Fibroblast of the aortic adventitia (primary cell): ENCODE measurements around the gene FMNL2. TPM values are rescaled to one million over a fixed set of nuclear protein-coding genes. Genes with fewer than 3 reads are reported as not detected.

ENCODE experiments used
- DNase-seq: peaks from one replicate; pipeline ENCODE4 v3.0.0-alpha.2; 2010; ENCODE audit warnings: low read depth
- H3K4me3 ChIP-seq: 2 replicates; pipeline ENCODE4 v1.5.1; 2011; ENCODE audit warnings: low read depth, mild to moderate bottlenecking, control low read depth, low read length, moderate library complexity
- total RNA-seq: library from RNA; depleted of rRNA; stranded (reverse); fragments of >200 nt; gene quantifications from 2 replicates; pipeline ENCODE4 v1.2.3, GENCODE V29; 2012; ENCODE audit warnings: low replicate concordance
- TF ChIP-seq, protein P1 (sequence below): IDR thresholded peaks from 2 replicates; pipeline ENCODE4 v1.5.1; 2011; ENCODE audit warnings: mild to moderate bottlenecking, low read length, control low read depth, inconsistent platforms; ENCODE audit not compliant: insufficient read depth

FMNL2 gene
- total RNA-seq, 1 donor, result 23.6 TPM

- TF ChIP-seq, protein P1, sequence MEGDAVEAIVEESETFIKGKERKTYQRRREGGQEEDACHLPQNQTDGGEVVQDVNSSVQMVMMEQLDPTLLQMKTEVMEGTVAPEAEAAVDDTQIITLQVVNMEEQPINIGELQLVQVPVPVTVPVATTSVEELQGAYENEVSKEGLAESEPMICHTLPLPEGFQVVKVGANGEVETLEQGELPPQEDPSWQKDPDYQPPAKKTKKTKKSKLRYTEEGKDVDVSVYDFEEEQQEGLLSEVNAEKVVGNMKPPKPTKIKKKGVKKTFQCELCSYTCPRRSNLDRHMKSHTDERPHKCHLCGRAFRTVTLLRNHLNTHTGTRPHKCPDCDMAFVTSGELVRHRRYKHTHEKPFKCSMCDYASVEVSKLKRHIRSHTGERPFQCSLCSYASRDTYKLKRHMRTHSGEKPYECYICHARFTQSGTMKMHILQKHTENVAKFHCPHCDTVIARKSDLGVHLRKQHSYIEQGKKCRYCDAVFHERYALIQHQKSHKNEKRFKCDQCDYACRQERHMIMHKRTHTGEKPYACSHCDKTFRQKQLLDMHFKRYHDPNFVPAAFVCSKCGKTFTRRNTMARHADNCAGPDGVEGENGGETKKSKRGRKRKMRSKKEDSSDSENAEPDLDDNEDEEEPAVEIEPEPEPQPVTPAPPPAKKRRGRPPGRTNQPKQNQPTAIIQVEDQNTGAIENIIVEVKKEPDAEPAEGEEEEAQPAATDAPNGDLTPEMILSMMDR, result no peak
- no peak for DNase-seq
Measured at GRCh38 chr2:152447897-152448296, 112.9 kb downstream of the FMNL2 start.

GRCh38 chr2:152448606-152449005, 113.6 kb downstream of the FMNL2 start:
- TF ChIP-seq, protein P1, result no peak

More at GRCh38 chr2:152447897-152448296, 112.9 kb downstream of the FMNL2 start:
- H3K4me3 ChIP-seq, result no peak overlapping the region

DNA sequence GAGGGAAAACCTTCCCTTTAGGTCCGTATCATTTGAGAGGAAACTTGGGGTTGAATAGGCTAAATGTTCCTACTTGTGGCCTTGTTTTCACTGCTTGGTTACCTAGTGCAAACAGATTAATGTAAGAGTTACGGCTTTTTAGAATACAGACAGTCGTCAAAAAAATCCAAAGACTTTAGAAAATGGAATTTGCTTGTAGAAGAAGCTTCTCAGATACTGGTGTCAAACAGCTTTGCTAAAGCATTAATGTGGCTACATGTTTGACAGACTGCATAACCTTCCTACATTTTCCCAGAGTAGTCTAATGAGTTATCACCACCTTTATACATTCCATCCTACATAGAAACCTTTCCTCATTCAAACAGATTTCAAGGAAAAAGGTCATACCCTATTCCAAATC, 114.6 kb downstream of the FMNL2 start:
- TF ChIP-seq, protein P1, result no peak

More at GRCh38 chr2:152448606-152449005, 113.6 kb downstream of the FMNL2 start:
- no peak for DNase-seq
- no peak overlapping the region for H3K4me3 ChIP-seq

DNA sequence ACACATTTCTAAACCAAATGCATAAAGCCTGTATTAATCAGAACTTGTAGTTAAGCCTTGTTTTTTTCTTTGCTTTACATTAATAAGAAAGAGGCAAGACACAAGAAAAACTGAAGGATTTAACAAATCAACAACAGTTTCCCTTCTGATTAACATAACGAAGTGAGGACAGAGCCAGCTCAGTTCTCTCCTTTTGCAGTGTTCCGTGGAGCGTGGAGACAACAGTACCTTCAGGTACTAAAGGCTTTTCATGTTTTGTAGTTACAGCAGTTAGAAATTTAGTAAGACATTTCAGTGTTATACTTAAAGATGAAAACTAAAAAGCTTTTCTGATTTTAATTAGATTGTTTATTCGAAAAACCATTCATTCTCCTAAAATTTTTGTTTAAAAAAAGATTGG, 115.2 kb downstream of the FMNL2 start:
- TF ChIP-seq, protein P1, result no peak
- no peak for DNase-seq
- H3K4me3 ChIP-seq, result no peak overlapping the region

More for the DNA sequence above, 114.6 kb downstream of the FMNL2 start:
- no peak for DNase-seq
- no peak overlapping the region for H3K4me3 ChIP-seq

- H3K4me3 ChIP-seq, result no peak overlapping the region
- TF ChIP-seq, protein P1, result no peak
- DNase-seq, result no peak
Measured at GRCh38 chr2:152452256-152452973, 117.4 kb downstream of the FMNL2 start.

GRCh38 chr2:152453129-152453911, 118.3 kb downstream of the FMNL2 start:
- TF ChIP-seq, protein P1, result no peak
- DNase-seq, result no peak

More at GRCh38 chr2:152453129-152453911, 118.3 kb downstream of the FMNL2 start:
- no peak overlapping the region for H3K4me3 ChIP-seq
